Activated CD4-positive, alpha-beta T cell treated with anti-CD3 and anti-CD28 coated beads, Interleukin-2, Interleukin-6, amounts not matched to agents 100 ng/mL and 50 ng/mL, durations not matched to agents 16 hours and 8 hours (primary cell): ENCODE results near the gene DUSP2.
"Not testable (repeated sequence)": the region's sequence is repeated elsewhere in the genome, so short reads cannot be mapped to it uniquely, and the experiment has no call there.

Experiments used
- DNase-seq: peaks from one replicate; pipeline ENCODE4 v3.0.0-alpha.2; 2020

DUSP2 gene

GRCh38 chr2:96161898-96162297, 16.7 kb upstream of the DUSP2 start:
- peak; percentile 28 for DNase-seq

DNA sequence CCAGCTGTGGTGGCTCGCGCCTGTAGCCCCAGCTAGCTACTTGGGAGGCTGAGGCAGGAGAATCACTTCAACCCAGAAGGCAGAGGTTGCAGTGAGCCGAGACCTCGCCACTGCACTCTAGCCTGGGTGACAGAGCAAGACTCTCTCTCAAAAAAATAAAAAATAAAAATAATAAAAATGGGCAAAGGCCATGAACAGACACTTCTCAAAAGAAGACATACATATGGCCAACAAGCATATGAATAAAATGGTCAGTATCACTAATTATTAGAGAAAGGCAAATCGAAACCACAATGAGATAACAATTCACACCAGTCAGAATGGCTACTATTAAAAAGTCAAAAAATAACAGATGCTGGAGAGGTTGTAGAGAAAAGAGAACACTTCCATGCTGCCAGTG, 15.1 kb upstream of the DUSP2 start:
- not testable (repeated sequence) for DNase-seq

GRCh38 chr2:96159084-96159830, 14.0 kb upstream of the DUSP2 start:
- peak; percentile 60 for DNase-seq

- no peak for DNase-seq
Observed at GRCh38 chr2:96158554-96158940, 13.3 kb upstream of the DUSP2 start.

DNA sequence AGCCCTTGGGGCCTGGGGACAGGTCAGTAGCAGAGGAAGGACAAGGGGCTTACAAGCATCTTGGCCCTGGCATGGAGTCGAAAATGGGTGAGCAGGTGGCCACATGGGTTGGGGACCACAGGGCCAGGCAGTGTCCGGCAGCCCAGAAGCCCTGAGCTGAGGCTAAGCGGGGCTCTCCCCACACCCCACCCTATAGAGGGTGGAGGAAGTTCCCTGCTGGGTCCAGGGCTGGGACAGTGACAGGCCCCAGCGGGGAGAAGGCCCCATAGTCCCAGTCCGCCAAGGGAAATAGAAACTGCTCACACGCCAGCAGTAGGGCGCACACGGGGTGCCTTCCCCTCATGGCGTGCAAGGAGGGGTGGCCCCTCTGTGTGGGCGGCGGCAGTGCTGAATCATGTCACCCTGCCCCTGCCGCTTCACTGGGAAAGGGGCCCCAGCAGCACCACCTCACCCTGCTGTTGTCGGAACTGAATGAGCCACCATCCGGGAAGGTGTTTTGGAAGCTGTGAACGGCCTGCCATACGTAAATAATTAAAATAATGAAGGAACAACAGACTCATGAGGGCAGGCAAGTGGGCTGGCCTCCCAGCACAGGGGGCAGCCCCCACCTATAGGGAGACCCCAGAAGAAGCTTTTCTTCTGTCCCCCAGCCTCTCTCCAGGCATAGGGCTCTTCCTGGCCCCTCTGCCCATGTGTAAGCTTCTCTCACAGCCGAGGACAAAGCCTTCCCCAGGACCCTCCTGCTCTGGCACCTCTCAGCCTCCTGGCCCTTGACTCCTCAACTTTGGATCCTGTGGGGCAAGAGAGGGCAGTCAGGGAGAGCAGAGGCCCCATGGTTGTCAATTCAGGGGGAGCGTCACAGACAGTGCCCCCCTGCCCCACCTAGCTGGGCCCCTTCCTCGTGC, 12.7 kb upstream of the DUSP2 start:
- peak; percentile 92 for DNase-seq

DNA sequence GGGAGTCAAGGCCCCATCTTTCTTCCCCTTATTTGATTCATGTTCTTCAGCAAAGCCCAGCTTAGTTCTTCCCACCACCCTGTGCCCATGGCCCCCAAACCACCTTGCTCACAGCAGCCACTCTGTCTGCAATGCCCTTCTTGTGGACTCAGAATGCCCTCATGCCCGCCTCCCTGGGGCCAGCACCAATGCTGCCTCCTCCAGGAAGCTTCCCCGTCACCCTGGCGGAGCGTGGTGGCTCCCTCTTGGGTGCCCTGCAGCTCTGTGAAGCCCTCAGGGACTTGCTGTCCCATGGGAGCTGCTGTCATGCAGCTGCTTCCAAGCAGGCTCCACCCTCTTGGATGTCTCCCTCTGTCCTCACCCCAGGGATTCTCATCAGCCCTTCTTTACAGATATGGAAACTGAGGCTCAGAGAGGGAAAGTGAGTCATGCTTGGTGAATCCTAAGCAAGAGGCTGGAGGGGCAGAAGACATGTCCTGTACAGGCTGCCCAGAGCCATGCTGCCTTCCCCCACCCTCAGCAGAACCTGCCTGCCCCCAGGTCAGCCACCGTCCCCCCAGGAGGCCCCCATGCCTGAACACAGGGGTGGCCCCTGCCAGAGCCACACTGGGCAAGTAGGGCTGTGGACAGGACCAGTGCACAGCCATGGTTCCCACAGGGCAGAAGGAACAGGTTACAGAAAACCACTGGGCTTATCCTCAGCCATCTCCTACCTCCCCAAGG, 11.8 kb upstream of the DUSP2 start:
- DNase-seq, result peak; percentile 20

GRCh38 chr2:96156011-96156820, 11.0 kb upstream of the DUSP2 start:
- peak; percentile 78 for DNase-seq

DNA sequence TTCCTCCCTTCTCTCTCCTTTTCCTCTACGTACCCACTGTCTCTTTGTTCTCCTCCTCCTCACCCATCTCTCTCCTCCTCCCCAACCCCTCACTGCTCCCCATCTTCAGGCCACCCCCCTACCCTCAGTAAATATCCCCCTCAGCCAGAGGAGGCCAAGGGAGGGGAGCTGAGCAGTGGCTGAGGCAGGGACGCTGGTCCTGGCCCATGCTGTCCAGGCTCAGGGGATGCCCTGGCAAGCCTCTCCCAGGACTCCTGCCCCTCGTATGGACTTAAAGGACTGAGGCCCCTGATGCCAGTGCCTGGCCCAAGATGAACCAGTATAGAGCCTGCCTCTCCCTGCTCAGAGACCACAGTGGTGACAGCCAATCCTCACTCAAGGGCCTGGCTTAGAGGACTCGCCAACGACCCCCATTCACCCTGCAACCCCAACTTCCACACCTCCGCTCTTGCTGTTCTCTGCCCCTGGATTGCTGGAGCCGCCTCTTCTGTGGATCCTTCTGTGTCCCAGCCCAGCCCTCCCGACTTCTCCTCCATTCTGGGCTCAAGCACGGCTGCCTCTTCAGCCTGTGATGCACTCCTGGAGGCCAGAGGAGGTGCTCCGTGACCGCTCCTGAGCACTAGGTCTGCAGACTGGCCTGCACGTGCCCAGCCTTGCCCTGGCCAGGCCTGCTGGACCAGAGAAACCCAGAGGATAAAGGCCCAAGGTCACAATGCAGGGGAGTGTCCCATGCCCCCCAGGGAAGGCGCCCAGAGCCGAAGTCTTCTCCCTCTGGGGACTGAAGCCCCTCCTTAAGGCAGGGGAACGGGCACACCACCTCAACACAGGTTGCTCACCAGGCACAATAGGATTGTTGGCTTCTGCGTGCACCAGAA, 9.5 kb upstream of the DUSP2 start:
- DNase-seq, result no peak

- no peak for DNase-seq
Observed at GRCh38 chr2:96153991-96154431, 8.8 kb upstream of the DUSP2 start.

GRCh38 chr2:96153291-96153713, 8.1 kb upstream of the DUSP2 start:
- DNase-seq, result no peak

DNA sequence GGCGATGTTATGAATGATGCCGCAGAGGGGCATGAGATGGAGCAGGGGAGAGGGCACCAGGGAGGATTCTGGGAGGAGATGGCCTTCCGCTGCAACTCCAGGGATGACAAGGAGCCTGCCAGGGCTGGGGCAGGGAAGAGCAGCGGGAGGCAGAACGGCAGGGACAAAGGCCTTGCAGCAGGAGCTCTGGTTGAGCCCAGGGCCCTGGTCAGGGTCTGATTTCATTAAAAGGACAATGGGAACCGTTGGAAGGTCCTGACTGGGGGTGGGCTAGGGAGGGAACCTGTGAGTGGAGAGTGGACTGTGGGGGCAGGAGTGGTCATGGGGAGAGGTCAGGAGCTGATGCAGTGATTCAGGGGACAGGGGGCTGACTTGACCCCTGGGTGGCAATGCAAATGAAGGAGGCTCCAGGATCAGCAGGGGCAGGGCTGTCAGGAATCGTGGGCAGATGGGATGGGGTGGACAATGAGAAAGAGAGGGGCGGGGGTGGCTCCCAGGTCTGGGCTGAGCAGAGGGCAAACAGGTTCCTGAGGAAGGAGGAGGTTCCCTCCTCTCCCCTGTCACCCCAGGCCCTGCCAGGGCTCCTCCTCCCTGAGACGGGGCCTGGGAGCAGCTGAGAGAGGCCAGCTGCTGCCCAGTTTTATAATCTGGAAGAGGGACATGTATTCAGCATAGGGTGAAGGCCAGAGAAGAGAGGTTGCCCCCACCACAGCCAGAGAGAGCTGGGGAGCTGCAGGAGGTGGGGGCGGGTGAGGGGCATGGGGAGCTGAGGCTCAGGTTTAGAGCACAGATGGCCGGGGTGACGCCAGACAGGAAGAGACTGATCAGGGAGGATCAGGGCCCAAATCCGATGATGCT, 7.3 kb upstream of the DUSP2 start:
- DNase-seq, result no peak

DNA sequence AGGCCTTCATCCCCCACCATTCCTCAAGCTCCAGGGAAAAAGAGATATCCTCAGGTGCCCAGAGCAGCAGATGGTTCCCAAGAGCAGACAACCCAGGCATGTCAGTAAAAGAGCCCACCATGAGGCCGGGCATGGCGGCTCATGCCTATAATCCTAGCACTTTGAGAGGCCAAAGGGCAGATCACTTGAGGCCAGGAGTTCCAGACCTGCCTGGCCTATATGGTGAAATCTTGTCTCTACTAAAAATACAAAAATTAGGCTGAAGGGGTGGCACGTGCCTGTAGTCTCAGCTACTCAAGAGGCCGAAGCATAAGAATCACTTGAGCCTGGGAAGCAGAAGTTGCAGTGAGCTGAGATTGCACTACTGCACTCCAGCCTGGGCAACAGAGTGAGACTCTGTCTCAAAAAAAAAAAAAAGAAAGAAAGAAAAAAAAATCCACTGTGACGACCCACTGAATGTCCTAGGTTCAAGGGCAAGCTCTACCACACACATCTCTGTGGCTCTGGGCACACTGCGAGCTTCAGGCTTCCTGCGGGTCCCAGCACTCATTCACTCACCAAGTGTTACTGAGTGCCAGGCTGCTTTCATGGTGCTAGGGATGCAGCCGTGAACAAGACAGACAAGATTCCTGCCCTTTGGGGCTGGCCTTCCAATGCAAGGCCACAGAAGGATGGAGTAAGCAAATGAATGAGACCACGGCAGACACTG, 6.5 kb upstream of the DUSP2 start:
- DNase-seq, result no peak

DNA sequence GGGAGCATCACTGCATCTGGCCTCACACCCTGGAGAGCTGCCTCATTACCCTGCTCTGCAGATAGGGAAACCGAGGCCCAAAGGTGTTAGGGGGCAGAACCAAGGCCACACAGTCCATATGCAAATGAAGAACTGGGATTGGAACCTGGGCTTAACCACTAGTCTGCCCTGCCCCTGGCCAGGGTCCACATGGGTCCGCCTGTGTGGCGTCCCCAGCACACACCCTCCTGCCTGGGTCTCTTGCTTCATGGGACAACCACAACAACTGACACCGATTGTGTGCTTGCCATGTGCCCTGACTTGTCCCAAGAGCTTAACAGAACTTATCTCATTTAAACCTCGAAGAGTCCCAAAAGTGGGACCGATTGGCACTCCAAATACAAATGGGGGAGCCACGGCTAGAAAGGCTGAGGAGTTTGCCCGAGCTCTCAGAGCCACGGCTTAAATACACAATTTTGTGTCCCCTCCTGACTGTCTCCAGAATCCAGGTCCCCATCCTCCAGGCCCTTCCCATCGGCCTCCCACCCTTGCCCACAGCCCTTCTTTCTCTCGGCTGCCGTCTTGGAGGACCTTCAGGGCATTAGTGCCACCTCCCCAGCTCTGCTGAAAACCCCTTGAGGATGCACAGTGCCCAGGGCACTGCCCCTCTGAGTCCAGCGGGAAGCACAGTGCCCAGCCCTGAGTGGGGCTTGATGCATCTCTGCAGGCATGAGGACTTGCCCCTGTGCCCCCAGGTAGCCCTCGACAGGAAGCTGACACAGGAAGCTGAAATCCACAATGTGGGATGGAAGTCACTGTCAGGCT, 5.8 kb upstream of the DUSP2 start:
- no peak for DNase-seq

GRCh38 chr2:96150007-96150640, 4.9 kb upstream of the DUSP2 start:
- DNase-seq, result no peak

DNA sequence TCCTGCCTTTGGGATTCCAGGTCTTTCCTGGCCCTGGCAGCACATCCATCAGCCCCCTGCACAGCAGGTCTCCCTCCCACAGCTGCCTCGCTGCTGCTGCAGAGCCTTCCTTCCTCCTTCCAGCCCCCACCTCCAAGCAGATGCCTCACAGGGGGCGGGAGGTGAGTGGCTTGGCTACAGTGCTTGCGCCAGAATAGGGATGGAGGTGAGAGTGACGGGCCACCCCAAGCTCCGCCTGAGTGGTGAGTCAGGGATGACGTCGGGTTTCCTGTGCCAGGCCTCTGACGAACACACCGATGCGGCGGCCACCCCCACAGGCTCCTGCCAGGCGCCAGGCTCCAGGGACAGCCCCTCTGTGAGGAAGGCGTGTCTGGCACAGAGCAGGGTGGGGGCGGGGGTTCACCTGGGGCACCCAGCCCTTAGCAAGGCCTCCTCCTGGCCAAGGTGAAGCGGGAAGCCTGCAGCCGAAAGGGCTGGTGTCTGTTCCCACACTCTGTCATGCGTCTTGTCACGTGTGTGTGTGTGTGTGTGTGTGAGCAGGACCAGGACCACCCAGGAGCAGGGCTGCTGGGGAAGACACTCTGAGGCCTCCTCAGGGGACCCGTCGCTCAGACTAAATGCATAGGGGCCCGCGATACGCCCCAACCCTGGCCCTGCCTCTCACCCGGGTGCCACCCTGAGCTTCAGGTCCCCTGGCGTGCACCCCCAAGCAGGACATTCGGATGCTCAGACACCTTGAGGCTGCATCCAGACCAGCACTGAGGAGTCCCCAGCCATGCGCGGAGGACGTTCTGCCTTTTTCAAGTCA, 3.4 kb upstream of the DUSP2 start:
- DNase-seq, result peak; percentile 96

DNA sequence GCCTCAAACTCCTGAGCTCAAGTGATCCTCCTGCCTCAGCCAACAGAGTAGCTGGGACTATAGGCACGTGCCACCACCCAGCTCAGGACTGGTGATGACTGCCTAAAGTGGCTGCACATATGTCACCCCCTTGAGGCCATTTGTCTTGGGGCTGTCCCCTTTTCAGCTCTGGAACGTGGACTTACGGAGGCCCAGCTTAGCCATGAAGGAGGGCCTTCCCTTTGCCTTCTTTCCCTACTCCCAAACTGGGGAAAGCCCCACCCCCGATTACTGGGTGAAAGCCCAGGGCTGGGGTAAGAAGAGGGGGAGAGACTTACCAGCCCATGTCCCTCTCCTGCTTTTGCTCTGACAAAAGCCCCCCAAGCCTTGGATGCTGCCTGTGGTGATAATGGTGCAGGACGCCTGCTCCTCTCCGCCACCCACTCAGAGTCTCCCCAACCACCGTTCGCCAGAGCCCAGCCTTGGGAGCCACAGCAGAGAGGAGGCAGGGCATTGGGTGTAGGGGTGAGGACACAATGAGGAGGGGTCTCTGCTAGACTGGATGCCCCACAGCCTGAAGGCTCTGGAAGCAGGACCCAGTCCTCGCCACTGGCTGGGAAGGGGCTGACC, 2.5 kb upstream of the DUSP2 start:
- peak; percentile 24 for DNase-seq
